Endometrial microvascular endothelial cells (primary cell): ENCODE results near the gene TSPAN18. TPM values are rescaled to one million over a fixed set of nuclear protein-coding genes. Genes with fewer than 3 reads are reported as not detected.

Experiments
- in situ Hi-C: cut with HindIII; loops from 2 replicates; pipeline ENCODE4 v1.10.0; 2017; ENCODE audit warnings: low sequenced_read_pairs, low pct_unique_long_range_greater_than_20kb; ENCODE audit errors: inconsistent ontology term
- total RNA-seq: library from RNA; depleted of rRNA; stranded (reverse); fragments of >200 nt; gene quantifications from one replicate; pipeline ENCODE4 v1.2.3, GENCODE V29; 2015; ENCODE audit errors: inconsistent ontology term

Gene TSPAN18
- total RNA-seq, 1 donor from 2014 or later = 21.4 TPM

GRCh38 chr11:44944181-44944852 is 217.6 kb downstream of the TSPAN18 start:
- in situ Hi-C loops = loop anchor here (25.0 kb wide), 2 partner anchors 168 to 393 kb away; no protein-coding TSS in a partner anchor

GRCh38 chr11:44944853-44945235 is 218.1 kb downstream of the TSPAN18 start:
- in situ Hi-C loops = loop anchor here (25.0 kb wide), 2 partner anchors 167 to 392 kb away; no protein-coding TSS in a partner anchor

GRCh38 chr11:44945666-44946065 is 218.9 kb downstream of the TSPAN18 start:
- in situ Hi-C loops = loop anchor here (25.0 kb wide), 2 partner anchors 167 to 392 kb away; no protein-coding TSS in a partner anchor

- in situ Hi-C loops = loop anchor here (25.0 kb wide), 2 partner anchors 166 to 391 kb away; no protein-coding TSS in a partner anchor
Measured at GRCh38 chr11:44946263-44946662, 219.5 kb downstream of the TSPAN18 start.

GRCh38 chr11:44947114-44947513 is 220.4 kb downstream of the TSPAN18 start:
- in situ Hi-C loops = loop anchor here (25.0 kb wide), 2 partner anchors 165 to 390 kb away; no protein-coding TSS in a partner anchor

- in situ Hi-C loops = loop anchor here (25.0 kb wide), 2 partner anchors 164 to 389 kb away; no protein-coding TSS in a partner anchor
Measured at GRCh38 chr11:44948155-44948554, 221.4 kb downstream of the TSPAN18 start.

- in situ Hi-C loops = loop anchor here (25.0 kb wide), 2 partner anchors 163 to 388 kb away; no protein-coding TSS in a partner anchor
Measured at GRCh38 chr11:44949160-44950030, 222.6 kb downstream of the TSPAN18 start.

GRCh38 chr11:44950031-44950624 is 223.4 kb downstream of the TSPAN18 start:
- in situ Hi-C loops = no loop called here

GRCh38 chr11:44950625-44951476 is 224.1 kb downstream of the TSPAN18 start, which contains the start of gene TP53I11:
Gene TP53I11, minus strand, starts transcription at chr11:44950883. Its CDS starts 12,548 bp downstream, at chr11:44938335.
- in situ Hi-C loops = no loop called here

- in situ Hi-C loops = no loop called here
Measured at GRCh38 chr11:44952082-44952481, 225.3 kb downstream of the TSPAN18 start.

- in situ Hi-C loops = no loop called here
Measured at GRCh38 chr11:44952500-44953260, 225.9 kb downstream of the TSPAN18 start.

GRCh38 chr11:44954051-44954906 is 227.5 kb downstream of the TSPAN18 start:
- in situ Hi-C loops = no loop called here

- in situ Hi-C loops = no loop called here
Measured at GRCh38 chr11:44955015-44955738, 228.4 kb downstream of the TSPAN18 start.

GRCh38 chr11:44957040-44957515 is 230.3 kb downstream of the TSPAN18 start:
- in situ Hi-C loops = no loop called here

- in situ Hi-C loops = no loop called here
Measured at GRCh38 chr11:44957776-44958564, 231.2 kb downstream of the TSPAN18 start.
